ENCODE data around the gene GPC3.
A peak's percentile ranks its signal among the peaks of the same experiment; 100 is the strongest.
"Not testable (repeated sequence)": the region's sequence is repeated elsewhere in the genome, so short reads cannot be mapped to it uniquely, and the experiment has no call there.

GPC3 gene

GRCh38 chrX:133722756-133723155 is 262.6 kb downstream of the GPC3 start:
- no peaks in the 10 kb centered on the region for H3K36me3 ChIP-seq (ENCODE audit: control insufficient read depth in 2 of 2, insufficient read depth in 1 of 2, low read length in 2 of 2)
- POLR2A ChIA-PET, result no interaction called here
- peaks cover 9% of the 10 kb centered on the region for H3K4me1 ChIP-seq (ENCODE audit: control insufficient read depth, insufficient read depth, low read length)
- no peak overlapping the region for H3K27ac ChIP-seq (ENCODE audit: extremely low read depth, low read depth, low read length)
- H3K4me3 ChIP-seq (ENCODE audit: low read depth, low read length), result no peak overlapping the region
- H3K9me3 ChIP-seq (ENCODE audit: control insufficient read depth, insufficient read depth, low read depth, low read length), result no peaks in the 10 kb centered on the region
- TF ChIP-seq ZNF658 (tag by site-specific recombination; IDR thresholded peaks at IDR 0.05), result no peak
- no peak for TF ChIP-seq MZF1 (tag by site-specific recombination; IDR thresholded peaks at IDR 0.05; ENCODE audit: borderline replicate concordance)
- TF ChIP-seq ZNF596 (tag by site-specific recombination; IDR thresholded peaks at IDR 0.05), result no peak
- TF ChIP-seq REPIN1 (tag by site-specific recombination; IDR thresholded peaks at IDR 0.05; ENCODE audit: low read depth), result no peak
- TF ChIP-seq ZSCAN23 (tag by site-specific recombination; IDR thresholded peaks at IDR 0.05), result no peak
- no peak for TF ChIP-seq ZNF184 (tag by site-specific recombination; IDR thresholded peaks at IDR 0.05)
- TF ChIP-seq ZSCAN18 (tag by site-specific recombination; IDR thresholded peaks at IDR 0.05), result no peak
- TF ChIP-seq PATZ1 (tag by site-specific recombination; IDR thresholded peaks at IDR 0.05), result no peak
- CTCF ChIA-PET, result no interaction called here

- POLR2A ChIA-PET, result not testable (repeated sequence)
These were observed 265.1 kb downstream of the GPC3 start for GRCh38 chrX:133720269-133720668.

GRCh38 chrX:133715715-133716114 is 269.7 kb downstream of the GPC3 start:
- TF ChIP-seq SETDB1 (IDR thresholded peaks at IDR 0.05; ENCODE audit: insufficient read length, low read length) (peak; percentile 20), GFI1B (tag by site-specific recombination; IDR thresholded peaks at IDR 0.05) (no peak)
- Histone ChIP-seq H3K9me3 (ENCODE audit: control insufficient read depth, insufficient read depth, low read depth, low read length) (no peaks in the 10 kb centered on the region), H3K4me1 (ENCODE audit: control insufficient read depth, insufficient read depth, low read length) (no peaks in the 10 kb centered on the region), H3K4me3 (ENCODE audit: low read depth, low read length) (no peak overlapping the region), H3K27ac (ENCODE audit: extremely low read depth, low read depth, low read length) (no peak overlapping the region), H3K36me3 (ENCODE audit: control insufficient read depth in 2 of 2, insufficient read depth in 1 of 2, low read length in 2 of 2) (no peaks in the 10 kb centered on the region)
- POLR2A ChIA-PET, result no interaction called here
- CTCF ChIA-PET, result interaction anchor here (0.5 to 0.8 kb wide), 2 partner anchors 76 to 662 kb away, joined by 3 read pairs; no protein-coding TSS in a partner anchor

More at GRCh38 chrX:133720269-133720668, 265.1 kb downstream of the GPC3 start:
- H3K9me3 ChIP-seq (ENCODE audit: control insufficient read depth, insufficient read depth, low read depth, low read length); H3K4me1 ChIP-seq (ENCODE audit: control insufficient read depth, insufficient read depth, low read length); H3K27ac ChIP-seq (ENCODE audit: extremely low read depth, low read depth, low read length); H3K4me3 ChIP-seq (ENCODE audit: low read depth, low read length); H3K36me3 ChIP-seq (ENCODE audit: control insufficient read depth in 2 of 2, insufficient read depth in 1 of 2, low read length in 2 of 2); CTCF ChIA-PET: not testable (repeated sequence)

GRCh38 chrX:133709501-133709900 is 275.9 kb downstream of the GPC3 start:
- no peak overlapping the region for H3K4me3 ChIP-seq (ENCODE audit: low read depth, low read length)
- POLR2A ChIA-PET, result no interaction called here
- CTCF ChIA-PET, result no interaction called here
- no peak overlapping the region for H3K27ac ChIP-seq (ENCODE audit: extremely low read depth, low read depth, low read length)
- H3K36me3 ChIP-seq (ENCODE audit: control insufficient read depth in 2 of 2, insufficient read depth in 1 of 2, low read length in 2 of 2), result no peaks in the 10 kb centered on the region
- H3K4me1 ChIP-seq (ENCODE audit: control insufficient read depth, insufficient read depth, low read length), result no peaks in the 10 kb centered on the region
- TF ChIP-seq ATF2 (tag by site-specific recombination; IDR thresholded peaks at IDR 0.05; ENCODE audit: low read depth) (no peak), ZFP3 (tag by site-specific recombination; IDR thresholded peaks at IDR 0.05; ENCODE audit: low read depth) (no peak), ZNF843 (tag by site-specific recombination; IDR thresholded peaks at IDR 0.05) (no peak), PBX3 (CRISPR knock-in tag; IDR thresholded peaks at IDR 0.05) (no peak), ELK4 (IDR thresholded peaks at IDR 0.05; ENCODE audit: borderline replicate concordance, low read depth, low read length) (no peak), SP3 (tag by site-specific recombination; IDR thresholded peaks at IDR 0.05) (no peak)
- H3K9me3 ChIP-seq (ENCODE audit: control insufficient read depth, insufficient read depth, low read depth, low read length), result no peaks in the 10 kb centered on the region

All from HEK293 (cell line).